Measurements from ENCODE around the gene PNPLA4. TPM values are rescaled to one million over a fixed set of nuclear protein-coding genes. Genes with fewer than 3 reads are reported as not detected.

PNPLA4 gene
- total and polyA plus RNA-seq, 2 of the 4 experiments (the other 2 are of a cell fraction), result 14.3 to 15.7 TPM

- H3K4ac ChIP-seq (ENCODE audit: low read depth, low read length), result no peak overlapping the region
- no CpG with 5 or more reads among the region's 4 CpGs for WGBS, 2 experiments (ENCODE audit: extremely low coverage in 2 of 2, insufficient read length in 1 of 2)
Measured at GRCh38 chrX:7970428-7970827, 43.2 kb upstream of the PNPLA4 start.

More at GRCh38 chrX:7970428-7970827, 43.2 kb upstream of the PNPLA4 start:
- DNase-seq, result no peak
- BruUV-seq (replicated peaks), result no TSS peak
- Histone ChIP-seq H2BK20ac (ENCODE audit: low read depth, low read length) (no peak overlapping the region), H2BK15ac (ENCODE audit: low read depth, low read length) (no peak overlapping the region), H3K4me1 (ENCODE audit: control insufficient read depth, insufficient read depth, low read length) (no peaks in the 10 kb centered on the region), H2AK5ac (ENCODE audit: low read depth, low read length) (no peak overlapping the region), H3K56ac (ENCODE audit: extremely low read depth, insufficient read depth, low read length) (no peak overlapping the region), H2BK5ac (ENCODE audit: low read depth, low read length, poor library complexity, severe bottlenecking) (no peak overlapping the region), H2BK120ac (ENCODE audit: low read depth, low read length) (no peak overlapping the region), H3K79me1 (ENCODE audit: low read depth in 1 of 2, low read length in 2 of 2) (no peaks in the 10 kb centered on the region), H3K27ac (ENCODE audit: insufficient read depth, low read length) (no peak overlapping the region), H3K9ac (ENCODE audit: low read depth, low read length) (no peak overlapping the region), H4K20me1 (ENCODE audit: insufficient read depth, low read length) (no peaks in the 10 kb centered on the region), H3K4me3 (ENCODE audit: insufficient read depth, low read depth, low read length) (no peak overlapping the region), H4K8ac (ENCODE audit: low read depth in 2 of 2, low read length in 2 of 2) (no peak overlapping the region), H3K14ac (replicated peaks; ENCODE audit: low read depth, low read length) (no peak overlapping the region), H3K27me3 (ENCODE audit: control insufficient read depth, insufficient read depth, low read length) (no peaks in the 10 kb centered on the region), H3K36me3 (ENCODE audit: control insufficient read depth, insufficient read depth, low read length) (no peaks in the 10 kb centered on the region), H3K18ac (ENCODE audit: low read depth, low read length) (no peak overlapping the region), H3K23ac (ENCODE audit: low read depth, low read length) (no peak overlapping the region), H4K91ac (ENCODE audit: insufficient read depth, low read depth, low read length) (no peak overlapping the region), H4K5ac (ENCODE audit: low read depth, low read length) (no peak overlapping the region), H3K9me1 (ENCODE audit: insufficient read depth, low read length) (no peaks in the 10 kb centered on the region), H3K9me3 (ENCODE audit: control insufficient read depth, insufficient read depth, low read length) (peaks cover under 1% of the 10 kb centered on the region; the same call in 1 of the 2 replicates), H2AK9ac (replicated peaks; ENCODE audit: low read depth, low read length, poor library complexity) (no peak overlapping the region), H2AFZ (replicated peaks; ENCODE audit: low read length, poor library complexity) (no peak overlapping the region), H3K4me2 (ENCODE audit: low read depth, low read length) (no peak overlapping the region)
- POLR2A ChIA-PET (ENCODE audit: unreplicated experiment), result no interaction called here
- dilution Hi-C loops (cut with HindIII; ENCODE audit: low sequenced_read_pairs, unreplicated experiment), result no loop called here
- TF ChIP-seq SMC3 (IDR thresholded peaks at IDR 0.05; ENCODE audit: low read depth, low read length) (no peak), CEBPB (IDR thresholded peaks at IDR 0.05; ENCODE audit: low read depth, low read length) (peak; percentile 53; the same call in 1 of the 2 replicates)
- intact Hi-C loops (cut with micrococcal nuclease), result no loop called here
- in situ Hi-C loops (cut with MboI; ENCODE audit: low sequenced_read_pairs), result no loop called here
- no peak for ATAC-seq (ENCODE audit: low read depth)
- CTCF ChIA-PET, result no interaction called here
